NOMO-1 (cell line): ENCODE measurements around the gene KIF21A.
A peak's percentile ranks its signal among the peaks of the same experiment; 100 is the strongest.

Source experiments
- DNase-seq, 2 experiments: peaks; one replicate each; lab custom pipeline; 2025; ENCODE audit not compliant: unreplicated experiment in 2 of 2; lab: John Stamatoyannopoulos, UW

The KIF21A gene

GRCh38 chr12:39393179-39393578, 49.7 kb downstream of the KIF21A start:
- no peak for DNase-seq

GRCh38 chr12:39392154-39392925, 50.6 kb downstream of the KIF21A start:
- no peak for DNase-seq

GRCh38 chr12:39390752-39391151, 52.2 kb downstream of the KIF21A start:
- DNase-seq, result no peak

GRCh38 chr12:39389399-39390150, 53.3 kb downstream of the KIF21A start:
- no peak for DNase-seq

- no peak for DNase-seq
Observed at GRCh38 chr12:39386335-39386734, 56.6 kb downstream of the KIF21A start.

- DNase-seq, result no peak
Observed at GRCh38 chr12:39383114-39383513, 59.8 kb downstream of the KIF21A start.

GRCh38 chr12:39380090-39380489, 62.8 kb downstream of the KIF21A start:
- no peak for DNase-seq

- DNase-seq, result no peak
Observed at GRCh38 chr12:39378341-39378740, 64.6 kb downstream of the KIF21A start.

GRCh38 chr12:39375206-39375808, 67.6 kb downstream of the KIF21A start:
- DNase-seq, result no peak

GRCh38 chr12:39372929-39373328, 70.0 kb downstream of the KIF21A start:
- DNase-seq, result peak; percentile 36 to 60

- DNase-seq, result no peak
Observed at GRCh38 chr12:39372204-39372925, 70.6 kb downstream of the KIF21A start.

GRCh38 chr12:39369756-39370155, 73.2 kb downstream of the KIF21A start:
- no peak for DNase-seq

- no peak for DNase-seq
Observed at GRCh38 chr12:39368891-39369290, 74.0 kb downstream of the KIF21A start.

GRCh38 chr12:39368096-39368495, 74.8 kb downstream of the KIF21A start:
- no peak for DNase-seq

- DNase-seq, result no peak
Observed at GRCh38 chr12:39367494-39367893, 75.4 kb downstream of the KIF21A start.

- DNase-seq, result no peak
Observed at GRCh38 chr12:39365364-39366001, 77.4 kb downstream of the KIF21A start.

GRCh38 chr12:39364196-39364595, 78.7 kb downstream of the KIF21A start:
- DNase-seq, result no peak

- no peak for DNase-seq
Observed at GRCh38 chr12:39359645-39360044, 83.3 kb downstream of the KIF21A start.

- DNase-seq, result no peak
Observed at GRCh38 chr12:39357041-39357440, 85.9 kb downstream of the KIF21A start.

GRCh38 chr12:39355841-39356240, 87.1 kb downstream of the KIF21A start:
- DNase-seq, result no peak

GRCh38 chr12:39354955-39355354, 88.0 kb downstream of the KIF21A start:
- no peak for DNase-seq
